Fibroblast of skin of abdomen (primary cell): Measurements from ENCODE around the gene SCAMP1. TPM values are rescaled to one million over a fixed set of nuclear protein-coding genes. Genes with fewer than 3 reads are reported as not detected.
A peak's percentile ranks its signal among the peaks of the same experiment; 100 is the strongest.
"Not testable (repeated sequence)": the region's sequence is repeated elsewhere in the genome, so short reads cannot be mapped to it uniquely, and the experiment has no call there.

Experiments used
- DNase-seq: peaks from one replicate; pipeline ENCODE4 v3.0.0-alpha.2; 2013
- polyA plus RNA-seq, 2 experiments: library from polyadenylated mRNA; unstranded; fragments of 120-200 nt; gene quantifications; one replicate each; pipeline ENCODE4 v1.2.1, GENCODE V29; 2013; ENCODE audit not compliant: insufficient read length in 2 of 2

Gene SCAMP1
- polyA plus RNA-seq (2013, experiment 1 of 2; ENCODE audit: insufficient read length) = 30.4 TPM
- polyA plus RNA-seq (2013, experiment 2 of 2; ENCODE audit: insufficient read length) = 28.6 TPM

DNA sequence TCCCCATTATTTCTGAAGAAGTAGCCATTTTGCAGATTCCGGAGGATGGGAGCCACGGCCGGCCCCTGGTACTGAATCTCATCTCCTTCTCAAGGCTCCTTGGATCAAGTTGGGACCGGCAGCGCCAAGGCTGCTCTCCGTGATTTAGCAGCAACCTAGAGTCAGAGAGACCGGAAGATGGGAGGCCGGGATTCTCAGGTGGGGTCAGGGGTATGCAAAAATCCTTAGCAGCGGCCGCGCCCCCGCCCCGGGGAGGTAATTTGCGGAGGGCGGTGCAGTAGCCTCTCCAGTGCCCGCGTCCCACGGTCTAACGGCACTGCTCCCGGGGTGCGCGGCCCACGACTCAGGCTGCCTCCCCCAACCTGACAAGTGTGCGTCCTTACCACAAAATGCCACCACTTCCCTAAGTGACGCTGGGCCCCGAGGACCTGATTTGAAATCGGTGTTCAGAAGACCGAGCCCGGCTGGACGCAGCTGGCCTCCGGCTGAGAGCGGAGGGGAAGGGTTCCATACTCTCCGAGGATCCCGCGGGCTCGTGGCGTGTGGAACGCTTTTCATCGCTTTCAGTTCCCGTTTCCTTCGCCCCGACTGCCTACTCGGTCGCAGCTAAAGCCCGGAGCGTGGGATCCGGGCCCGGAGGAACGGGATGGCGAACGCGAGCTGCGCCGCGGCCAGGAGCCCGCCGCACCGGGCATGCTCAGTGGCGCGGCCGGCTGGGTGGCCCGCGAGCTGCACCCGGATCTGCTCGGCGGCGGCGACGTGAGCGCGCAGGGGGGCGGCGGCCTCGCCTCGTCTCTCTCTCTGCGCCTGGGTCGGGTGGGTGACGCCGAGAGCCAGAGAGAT lies at the start of gene SCAMP1:
SCAMP1 (plus strand) TSS at position 787 of the 843 bp plus-strand sequence; CDS start at position 842, 55 bp downstream.
- DNase-seq = peak; percentile 94

- no peak for DNase-seq
These were observed 42.9 kb upstream of the SCAMP1 start for GRCh38 chr5:78317515-78317914.

DNA sequence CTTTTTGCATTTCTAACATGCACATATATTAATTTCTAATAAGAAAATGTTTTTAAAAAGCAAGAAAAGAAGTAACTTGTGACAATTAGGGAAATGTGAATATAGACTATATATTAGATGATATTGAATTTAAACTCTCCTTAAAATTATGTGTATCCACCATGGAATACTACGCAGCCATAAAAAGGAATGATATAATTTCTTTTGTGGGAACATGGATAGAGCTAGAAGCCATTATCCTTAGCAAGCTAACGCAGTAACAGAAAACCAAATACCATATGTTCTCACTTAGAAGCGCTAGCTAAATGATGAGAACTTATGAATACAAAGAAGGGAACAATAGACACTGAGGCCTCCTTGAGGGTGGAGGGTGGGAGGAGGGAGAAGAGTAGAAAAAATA lies 42.1 kb upstream of the SCAMP1 start:
- no peak for DNase-seq

DNA sequence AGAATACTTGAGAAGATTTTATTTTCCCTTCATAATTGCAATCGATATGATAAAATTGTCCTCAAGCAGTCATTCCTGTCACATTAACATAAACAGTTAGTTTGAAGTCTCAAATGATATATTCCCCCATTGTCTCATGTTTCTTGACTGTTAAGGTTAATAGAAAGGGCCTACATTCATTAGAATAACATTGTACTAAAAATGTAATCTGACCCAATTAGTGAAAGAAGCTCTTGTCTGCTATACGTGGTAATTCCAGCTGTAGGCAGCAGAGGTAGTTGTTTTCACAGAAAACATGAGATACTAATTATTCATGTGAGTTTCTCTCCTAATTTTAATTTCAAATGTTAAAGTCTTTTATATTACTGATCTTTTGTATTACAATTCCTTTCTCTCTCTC lies 40.0 kb upstream of the SCAMP1 start:
- DNase-seq = peak; percentile 33

DNA sequence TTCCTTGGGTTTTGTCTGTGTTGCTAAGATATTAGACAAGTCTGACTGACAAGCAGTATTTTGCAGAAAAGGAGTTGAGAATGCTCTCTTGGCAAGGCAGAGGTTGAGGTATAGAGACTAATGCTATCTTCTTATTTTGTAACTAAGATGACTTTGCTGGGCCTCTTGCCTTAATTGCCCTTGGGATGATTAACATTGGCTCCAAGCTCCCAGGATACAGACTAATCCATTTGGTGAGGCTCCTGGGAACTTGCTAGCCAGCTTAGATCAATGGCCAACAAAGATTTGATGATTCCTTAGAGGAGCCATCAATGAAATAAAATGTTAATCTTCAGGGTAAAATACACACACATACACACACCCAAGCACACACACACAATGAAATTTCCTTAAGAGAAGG lies 37.2 kb upstream of the SCAMP1 start:
- no peak for DNase-seq

DNA sequence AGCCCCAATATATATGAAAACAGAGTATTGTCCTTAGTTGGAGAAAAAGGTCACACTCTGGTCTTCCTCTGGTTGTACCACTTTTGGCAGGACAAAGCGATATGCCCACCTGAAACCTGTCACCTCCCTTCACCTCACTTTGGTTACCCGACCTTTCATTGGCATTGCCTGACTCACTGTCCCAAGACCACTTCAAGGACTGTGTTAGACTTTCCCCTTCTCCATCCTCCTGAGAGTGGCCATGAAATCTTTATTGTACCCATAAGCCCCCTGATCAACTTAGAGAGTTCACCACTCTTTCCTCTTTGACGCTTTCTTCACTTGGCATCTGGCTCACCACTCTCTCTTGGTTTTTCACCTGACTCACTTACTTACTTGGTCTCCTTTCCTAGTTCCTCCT lies 33.5 kb upstream of the SCAMP1 start:
- DNase-seq = no peak

DNA sequence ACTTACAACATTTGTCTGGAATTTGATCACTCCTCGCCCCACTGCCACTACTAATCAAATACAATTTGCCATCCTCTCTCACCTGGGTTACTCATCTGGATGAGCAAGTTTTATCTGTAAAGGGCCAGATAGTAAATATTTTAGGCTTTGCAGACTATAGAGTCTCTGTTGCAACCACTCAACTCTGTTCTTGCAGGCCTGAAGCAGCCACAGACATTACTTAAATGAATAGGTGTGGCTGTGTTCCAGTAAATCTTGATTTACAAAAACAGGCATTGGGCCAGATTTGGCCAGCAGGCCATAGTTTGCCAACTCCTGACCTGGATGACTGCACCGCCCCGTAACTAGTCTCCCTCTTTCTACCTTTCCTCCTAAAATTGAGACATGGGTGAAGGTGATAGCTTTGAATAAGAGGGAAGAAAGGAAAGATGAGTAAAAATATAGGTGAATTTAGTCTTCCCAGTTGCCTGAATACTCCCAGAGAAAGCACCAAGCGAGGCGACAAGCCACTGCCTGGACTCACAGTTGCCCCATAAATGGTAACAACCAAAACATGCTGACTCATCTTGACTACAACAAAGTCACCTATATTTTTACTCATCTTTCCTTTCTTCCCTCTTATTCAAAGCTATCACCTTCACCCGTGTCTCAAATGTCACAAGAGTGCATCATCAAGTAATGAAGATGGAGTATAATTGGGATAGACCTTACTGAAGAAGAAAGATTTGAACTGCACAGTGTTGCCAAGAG lies 32.5 kb upstream of the SCAMP1 start:
- no peak for DNase-seq

GRCh38 chr5:78328585-78329173 lies 31.7 kb upstream of the SCAMP1 start:
- peak; percentile 23 for DNase-seq

- no peak for DNase-seq
These were observed 28.8 kb upstream of the SCAMP1 start for GRCh38 chr5:78331523-78332080.

DNA sequence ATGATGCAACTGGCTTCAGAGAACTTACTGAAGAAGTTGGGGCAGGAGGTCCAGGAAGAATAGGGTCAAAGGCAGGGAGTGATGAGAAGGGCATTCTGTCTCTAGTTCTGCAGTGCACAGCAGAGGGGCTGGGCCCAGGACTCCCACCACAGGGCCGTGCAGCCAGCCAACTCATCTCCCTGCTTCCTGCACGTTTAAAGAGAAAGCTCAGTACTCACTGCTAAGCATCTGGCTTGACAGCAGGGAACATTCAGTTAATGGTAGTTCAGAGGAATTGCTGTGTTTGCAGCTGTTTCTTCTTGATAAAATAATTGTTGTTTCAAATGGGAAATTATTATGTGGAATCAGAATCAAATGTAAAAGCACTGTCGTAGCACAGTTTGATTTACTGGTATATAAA lies 25.6 kb upstream of the SCAMP1 start:
- DNase-seq = no peak

DNA sequence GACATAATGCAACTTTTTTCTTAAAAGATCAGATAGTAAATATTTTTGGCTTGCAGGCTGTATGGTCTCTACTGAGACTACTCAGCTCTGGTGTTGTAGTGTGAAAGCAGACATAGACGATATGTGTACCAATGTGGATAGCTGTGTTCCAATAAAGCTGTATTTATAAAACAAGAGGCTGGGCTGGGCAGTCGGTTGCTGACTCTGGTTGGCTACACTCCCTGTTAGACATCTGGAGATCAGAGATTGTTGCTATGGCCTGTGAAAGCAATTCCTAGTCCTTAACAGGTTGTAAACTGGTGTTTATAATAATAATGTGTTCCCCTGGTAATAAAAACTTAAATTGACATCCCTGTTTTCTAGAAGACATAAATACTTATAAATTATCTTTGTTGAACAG lies 24.4 kb upstream of the SCAMP1 start:
- DNase-seq = no peak

DNA sequence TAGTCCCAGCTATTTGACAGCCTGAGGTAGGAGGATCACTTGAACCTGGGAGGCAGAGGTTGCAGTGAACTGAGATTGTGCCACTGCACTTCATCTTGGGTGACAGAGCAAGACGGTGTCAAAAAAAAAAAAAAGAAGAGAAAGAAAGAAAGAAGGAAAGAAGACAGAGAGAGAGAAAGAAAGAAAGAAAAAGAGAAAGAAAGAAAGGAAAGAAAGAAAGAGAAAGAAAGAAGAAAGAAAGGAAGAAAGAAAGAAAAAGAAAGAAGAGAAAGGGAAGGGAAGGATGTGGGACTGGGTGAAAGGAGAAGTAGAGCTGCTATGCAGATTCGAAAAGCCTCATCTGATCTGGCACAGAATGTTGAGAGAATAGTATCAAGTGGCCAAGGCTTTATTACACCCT lies 23.7 kb upstream of the SCAMP1 start:
- no peak for DNase-seq

GRCh38 chr5:78339617-78340436 lies 20.6 kb upstream of the SCAMP1 start:
- DNase-seq = no peak

DNA sequence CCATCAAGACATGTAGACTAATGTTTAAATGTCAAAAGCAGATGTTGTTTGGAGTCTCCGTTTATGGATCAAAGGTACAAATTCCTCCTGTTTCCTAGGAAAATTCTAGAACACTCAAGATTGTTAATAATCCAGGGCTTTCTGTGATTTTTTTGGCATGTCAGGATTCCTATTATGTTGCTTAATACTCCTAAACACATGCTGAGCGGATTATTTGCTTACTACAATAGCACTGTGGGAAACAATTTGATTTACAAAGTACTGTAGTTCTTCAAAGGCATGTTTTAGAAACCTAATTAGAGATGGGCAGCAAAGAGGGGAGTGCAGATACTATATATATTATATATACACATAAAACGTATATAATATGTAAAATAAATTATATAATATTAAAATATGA lies 19.0 kb upstream of the SCAMP1 start:
- DNase-seq = no peak

DNA sequence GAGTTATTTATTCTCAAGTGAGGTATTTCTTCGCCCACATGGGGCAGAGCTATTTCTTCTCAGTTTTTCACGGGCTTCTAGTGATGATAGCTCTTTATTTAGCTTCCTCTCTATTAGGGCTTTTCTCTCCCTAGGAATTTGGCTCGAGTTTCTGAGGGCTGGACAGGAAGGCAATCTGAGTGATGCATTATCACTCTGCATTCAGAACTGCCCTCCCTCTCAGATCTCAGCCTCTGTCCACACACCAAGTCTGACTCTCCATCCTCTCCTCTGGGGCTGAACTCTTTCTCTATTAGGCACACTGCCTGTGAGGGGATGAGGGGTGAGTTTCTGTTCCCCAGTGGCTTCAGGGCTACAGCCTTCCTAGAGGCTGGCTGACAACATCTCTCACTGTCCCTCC lies 14.9 kb upstream of the SCAMP1 start:
- peak; percentile 55 for DNase-seq

GRCh38 chr5:78353520-78353919 lies 6.9 kb upstream of the SCAMP1 start:
- DNase-seq = no peak

DNA sequence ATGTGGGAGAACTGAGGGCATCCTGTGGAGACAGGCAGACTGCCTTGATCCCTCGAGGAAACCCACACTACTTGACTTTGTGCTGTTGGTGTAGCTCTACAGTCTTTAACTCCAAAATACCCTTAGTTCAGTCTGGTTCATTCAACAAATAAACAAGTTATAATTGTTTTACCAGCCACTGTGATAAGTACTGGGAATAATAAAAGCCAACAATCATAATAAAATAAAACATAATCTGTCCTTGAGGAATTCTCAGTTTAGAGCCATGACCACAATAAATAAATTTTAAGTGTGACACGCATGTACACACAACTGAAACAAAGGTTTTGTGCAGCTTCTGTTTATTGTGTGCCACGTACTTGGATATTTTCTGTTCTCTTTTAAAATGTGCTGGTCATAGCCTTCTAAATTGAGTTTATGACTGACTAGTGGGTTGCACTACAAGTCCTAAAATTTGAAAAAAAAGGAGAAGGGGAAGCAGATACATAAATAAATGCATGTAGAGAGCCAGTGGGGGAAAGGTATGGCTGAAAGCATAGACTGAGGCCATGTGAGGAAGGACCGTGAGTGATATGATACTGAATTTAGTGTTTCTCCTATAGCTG lies 6.2 kb upstream of the SCAMP1 start:
- no peak for DNase-seq

DNA sequence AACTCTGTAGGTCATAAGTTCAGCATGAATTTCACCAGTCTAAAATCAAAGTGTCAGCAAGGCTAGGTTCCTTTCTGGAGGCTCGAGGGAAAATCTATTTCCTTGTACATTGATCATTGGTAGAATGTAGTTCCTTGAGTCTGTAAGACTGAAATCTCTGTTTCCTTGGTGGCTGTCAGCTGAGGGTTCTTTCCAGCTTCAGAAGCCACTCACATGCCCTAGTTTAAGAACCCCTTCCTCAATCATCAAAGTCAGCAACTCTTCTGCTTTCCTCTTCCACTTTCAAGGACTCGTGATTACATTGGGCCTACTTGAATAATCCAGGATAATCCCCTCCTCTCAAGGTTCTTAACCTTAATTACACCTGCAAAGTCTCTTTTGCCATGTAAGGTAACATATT lies 4.9 kb upstream of the SCAMP1 start:
- no peak for DNase-seq

GRCh38 chr5:78359455-78359830 lies 974 bp upstream of the SCAMP1 start:
- DNase-seq = not testable (repeated sequence)

- no peak for DNase-seq
These were observed 182 bp downstream of the SCAMP1 start for GRCh38 chr5:78360674-78360923.

GRCh38 chr5:78360924-78361630 lies 660 bp downstream of the SCAMP1 start:
- DNase-seq = peak; percentile 44
